HCT116 (cell line): ENCODE results near the gene RBM19. TPM values are rescaled to one million over a fixed set of nuclear protein-coding genes. Genes with fewer than 3 reads are reported as not detected.

Source experiments
- ATAC-seq: fragments of 200-7000 bp; cut with Tn5 transposase; 2 replicates; pipeline ENCODE4 v1.9.1; 2020; ENCODE audit warnings: mild to moderate bottlenecking, moderate library complexity
- BruUV-seq: library from RNA; stranded (reverse); fragments of 400-500 nt; replicated peaks from 2 replicates; lab custom pipeline; 2021; lab: Mats Ljungman, UMichigan
- CTCF ChIA-PET: fragments of 300-600 bp; sonication (Branson Sonifier 250); formaldehyde crosslinking; loops from one replicate; lab custom pipeline; 2021; ENCODE audit warnings: antibody characterized with exemption; lab: Charles Lee
- POLR2A ChIA-PET: fragments of 300-600, 350-600 bp; sonication (Branson Sonifier 250); formaldehyde crosslinking; loops from one replicate; lab custom pipeline; 2021; ENCODE audit warnings: antibody characterized with exemption; lab: Charles Lee
- RAD21 ChIA-PET, 2 experiments: fragments of 300-600 bp; sonication (Branson Sonifier 250); formaldehyde crosslinking; loops; one replicate each; lab custom pipeline; 2023; ENCODE audit warnings: low total read pairs in 2 of 2; ENCODE audit not compliant: uncharacterized antibody in 2 of 2, unreplicated experiment in 2 of 2, low non-redundant PET in 1 of 2; lab: Charles Lee
- DNase-seq: peaks from one replicate; pipeline ENCODE4 v3.0.0-alpha.2; 2010; ENCODE audit warnings: low read depth, low spot score
- H2AFZ ChIP-seq: fragments of 200-600 bp; shearing (Covaris generic), sonication (generic); 2 replicates; pipeline ENCODE4 v1.6.1; 2017; ENCODE audit warnings: low read depth, mixed run types, mixed read lengths, antibody characterized with exemption, low read length; ENCODE audit not compliant: poor library complexity, severe bottlenecking
- H3K27ac ChIP-seq: 2 replicates; pipeline ENCODE4 v1.5.1; 2012; ENCODE audit warnings: low read depth, low read length
- H3K27me3 ChIP-seq: fragments of 200-600 bp; sonication (generic); 2 replicates; pipeline ENCODE4 v1.6.1; 2016; ENCODE audit warnings: mixed run types, low read length, mixed read lengths; ENCODE audit not compliant: insufficient read depth
- H3K36me3 ChIP-seq, 2 experiments: fragments of 200-500 bp in 1 of 2; fragments of 200-600 bp in 1 of 2; sonication (Bioruptor generic) in 1 of 2; sonication (generic) in 1 of 2; 2 replicates each; pipeline versions ENCODE4 v1.5.1 to v1.6.1; 2014 to 2016; ENCODE audit warnings: low read length in 2 of 2, inconsistent platforms in 1 of 2, mixed read lengths in 1 of 2, mixed run types in 1 of 2; ENCODE audit not compliant: insufficient read depth in 2 of 2, control insufficient read depth in 1 of 2
- H3K4me1 ChIP-seq, 2 experiments: fragments of 200-600 bp in 1 of 2; sonication (generic) in 1 of 2; 2 replicates each; pipeline versions ENCODE4 v1.5.1 to v1.6.1; 2012 to 2017; ENCODE audit warnings: low read length in 2 of 2, inconsistent platforms in 1 of 2, mild to moderate bottlenecking in 1 of 2, mixed read lengths in 1 of 2, mixed run types in 1 of 2, moderate library complexity in 1 of 2; ENCODE audit not compliant: insufficient read depth in 2 of 2, control insufficient read depth in 1 of 2
- H3K4me2 ChIP-seq: fragments of 200-600 bp; sonication (generic); 2 replicates; pipeline ENCODE4 v1.6.1; 2017; ENCODE audit warnings: mixed run types, low read length, mixed read lengths
- H3K4me3 ChIP-seq, 2 experiments: fragments of 200-600 bp in 1 of 2; sonication (generic) in 1 of 2; replicated peaks in 1 of 2; 2 replicates each; pipeline ENCODE4 v1.5.1; 2011 to 2016; ENCODE audit warnings: low read length in 2 of 2, control low read depth in 1 of 2, low read depth in 1 of 2, mild to moderate bottlenecking in 1 of 2, mixed read lengths in 1 of 2, mixed run types in 1 of 2
- H3K79me2 ChIP-seq: fragments of 200-600 bp; sonication (generic); 2 replicates; pipeline ENCODE4 v1.6.1; 2017; ENCODE audit warnings: mild to moderate bottlenecking, mixed run types, low read length, moderate library complexity, mixed read lengths; ENCODE audit not compliant: insufficient read depth
- H3K9ac ChIP-seq: fragments of 200-600 bp; sonication (generic); 2 replicates; pipeline ENCODE4 v1.6.1; 2016; ENCODE audit warnings: low read length, mixed read lengths
- H3K9me2 ChIP-seq: fragments of 200-600 bp; sonication (generic), shearing (Covaris generic); 2 replicates; pipeline ENCODE4 v1.6.1; 2017; ENCODE audit warnings: mixed run types, mild to moderate bottlenecking, moderate library complexity; ENCODE audit not compliant: insufficient read depth
- H3K9me3 ChIP-seq, 2 experiments: fragments of 200-500 bp in 1 of 2; fragments of 200-600 bp in 1 of 2; sonication (Bioruptor generic) in 1 of 2; sonication (generic) in 1 of 2; 2 replicates each; pipeline ENCODE4 v1.6.1; 2014 to 2017; ENCODE audit warnings: low read length in 2 of 2, mixed read lengths in 2 of 2, inconsistent platforms in 1 of 2, low read depth in 1 of 2, mild to moderate bottlenecking in 1 of 2, mixed run types in 1 of 2, moderate library complexity in 1 of 2; ENCODE audit not compliant: control insufficient read depth in 1 of 2, insufficient read depth in 1 of 2
- H4K20me1 ChIP-seq: fragments of 200-600 bp; sonication (generic), shearing (Covaris generic); 2 replicates; pipeline ENCODE4 v1.6.1; 2017; ENCODE audit warnings: mixed run types, mild to moderate bottlenecking, moderate library complexity; ENCODE audit not compliant: insufficient read depth
- CBX3 ChIP-seq: IDR thresholded peaks from 2 replicates; pipeline ENCODE4 v1.6.1; 2012; ENCODE audit warnings: low read depth
- CEBPB ChIP-seq: IDR thresholded peaks from 2 replicates; pipeline ENCODE4 v1.6.1; 2012; ENCODE audit warnings: low read depth
- CTCF ChIP-seq, 3 experiments: fragments of 200-600 bp in 1 of 3; sonication (generic) in 1 of 3; IDR thresholded peaks in 2 of 3; conservative IDR thresholded peaks in 1 of 3; 2 replicates each; pipeline ENCODE4 v1.5.1; 2012 to 2017; ENCODE audit warnings: low read depth in 2 of 3, low read length in 2 of 3, antibody characterized with exemption in 1 of 3, borderline replicate concordance in 1 of 3, control low read depth in 1 of 3, mild to moderate bottlenecking in 1 of 3, mixed read lengths in 1 of 3, mixed run types in 1 of 3, moderate library complexity in 1 of 3; ENCODE audit not compliant: insufficient read depth in 1 of 3
- EGR1 ChIP-seq: IDR thresholded peaks from 2 replicates; pipeline ENCODE4 v1.6.1; 2012; ENCODE audit warnings: low read depth
- ELF1 ChIP-seq: IDR thresholded peaks from 2 replicates; pipeline ENCODE4 v1.6.1; 2012; ENCODE audit warnings: low read depth, borderline replicate concordance
- EZH2 ChIP-seq: fragments of 200-600 bp; sonication (generic); IDR thresholded peaks from 2 replicates; pipeline ENCODE4 v1.6.1; 2017; ENCODE audit warnings: antibody characterized with exemption, mixed run types
- EZH2phosphoT487 ChIP-seq: fragments of 200-600 bp; IDR thresholded peaks from 2 replicates; pipeline ENCODE4 v1.6.1; 2018; ENCODE audit warnings: antibody characterized with exemption, borderline replicate concordance
- FOSL1 ChIP-seq: IDR thresholded peaks from 2 replicates; pipeline ENCODE4 v1.6.1; 2012; ENCODE audit warnings: low read depth
- JUND ChIP-seq: IDR thresholded peaks from 2 replicates; pipeline ENCODE4 v1.6.1; 2012
- MAX ChIP-seq: IDR thresholded peaks from 2 replicates; pipeline ENCODE4 v1.6.1; 2012
- POLR2A ChIP-seq: IDR thresholded peaks from 2 replicates; pipeline ENCODE4 v1.7.0; 2011; ENCODE audit warnings: borderline replicate concordance; ENCODE audit not compliant: insufficient read depth, insufficient read length; ENCODE audit errors: extremely low read depth
- RAD21 ChIP-seq: IDR thresholded peaks from 2 replicates; pipeline ENCODE4 v1.6.1; 2012; ENCODE audit warnings: low read depth, mild to moderate bottlenecking
- SRF ChIP-seq: IDR thresholded peaks from 2 replicates; pipeline ENCODE4 v1.6.1; 2012; ENCODE audit warnings: low read depth
- TCF7L2 ChIP-seq: IDR thresholded peaks from 2 replicates; pipeline ENCODE4 v1.7.0; 2011; ENCODE audit warnings: borderline replicate concordance, inconsistent platforms; ENCODE audit not compliant: insufficient read depth, insufficient read length; ENCODE audit errors: extremely low read depth
- YY1 ChIP-seq: IDR thresholded peaks from 2 replicates; pipeline ENCODE4 v1.6.1; 2011; ENCODE audit warnings: low read length, low read depth, moderate library complexity, mild to moderate bottlenecking; ENCODE audit not compliant: insufficient replicate concordance; ENCODE audit errors: extremely low read depth
- ZBTB33 ChIP-seq: IDR thresholded peaks from 2 replicates; pipeline ENCODE4 v1.6.1; 2011; ENCODE audit warnings: mild to moderate bottlenecking, low read length, moderate library complexity; ENCODE audit not compliant: insufficient replicate concordance; ENCODE audit errors: extremely low read depth
- ZFX ChIP-seq: fragments of 450-650 bp; IDR thresholded peaks from 2 replicates; pipeline ENCODE4 v1.6.1; 2017
- ZNF274 ChIP-seq: fragments of 200-500 bp; sonication (Bioruptor generic); IDR thresholded peaks from 2 replicates; pipeline ENCODE4 v1.6.1; 2014; ENCODE audit warnings: mild to moderate bottlenecking, low read depth, low read length, inconsistent platforms
- intact Hi-C: fragments of 100-400 bp; cut with micrococcal nuclease; formaldehyde crosslinking; loops from 2 replicates; pipeline ENCODE4 v1.10.0; 2022
- total RNA-seq: library from RNA; stranded (reverse); gene quantifications from one replicate; pipeline ENCODE4 v1.2.1, GENCODE V29; 2021; ENCODE audit not compliant: unreplicated experiment

Gene RBM19
- total RNA-seq, 1 experiment from 2014 or later: 30.7 TPM

GRCh38 chr12:113820309-113820708 is 145.8 kb downstream of the RBM19 start:
- H3K4me3 ChIP-seq: no peak overlapping the region
- no peak overlapping the region for H2AFZ ChIP-seq
- H3K27me3 ChIP-seq: no peaks in the 10 kb centered on the region
- TF ChIP-seq TCF7L2: no peak
- TF ChIP-seq ELF1: no peak
- TF ChIP-seq JUND: no peak
- TF ChIP-seq EZH2phosphoT487: no peak
- TF ChIP-seq EGR1: no peak
- no peak for TF ChIP-seq ZBTB33
- TF ChIP-seq YY1: no peak
- TF ChIP-seq ZNF274: no peak
- no peak for TF ChIP-seq ZFX
- TF ChIP-seq MAX: no peak
- no peak for TF ChIP-seq CTCF (IDR thresholded peaks at IDR 0.05 in 2 of 3, conservative IDR thresholded peaks at IDR 0.05 in 1 of 3; ENCODE audit: borderline replicate concordance in 1 of 3, insufficient read depth in 1 of 3, low read depth in 2 of 3, low read length in 2 of 3)
- TF ChIP-seq CBX3: no peak
- no peak for TF ChIP-seq RAD21
- TF ChIP-seq EZH2: no peak
- TF ChIP-seq SRF: no peak
- TF ChIP-seq POLR2A: no peak
- no peak for TF ChIP-seq FOSL1
- no peak for TF ChIP-seq CEBPB
- no peak overlapping the region for H3K4me2 ChIP-seq
- ChIA-PET RAD21 (no interaction called here), CTCF (no interaction called here), POLR2A (no interaction called here)
- no peaks in the 10 kb centered on the region for H4K20me1 ChIP-seq
- no peaks in the 10 kb centered on the region for H3K4me1 ChIP-seq
- H3K9me2 ChIP-seq: no peaks in the 10 kb centered on the region
- H3K27ac ChIP-seq: no peak overlapping the region
- H3K9ac ChIP-seq: no peak overlapping the region
- no TSS peak for BruUV-seq
- H3K79me2 ChIP-seq: no peaks in the 10 kb centered on the region
- DNase-seq (no peak), ATAC-seq (no peak)
- no peaks in the 10 kb centered on the region for H3K9me3 ChIP-seq
- intact Hi-C loops: no loop called here
- no peaks in the 10 kb centered on the region for H3K36me3 ChIP-seq
